ENCODE data around the gene SH3BP5L. TPM values are rescaled to one million over a fixed set of nuclear protein-coding genes. Genes with fewer than 3 reads are reported as not detected.

SH3BP5L gene
- total RNA-seq (2022; extraction: Qiagen RNA extraction) = 21.6 to 26.7 TPM (median 22.8 TPM) in 5 replicates

GRCh38 chr1:248825909-248826760, at the start of gene SH3BP5L:
SH3BP5L (minus strand) TSS chr1:248825915; CDS start chr1:248824935, 980 bp downstream.

DNA sequence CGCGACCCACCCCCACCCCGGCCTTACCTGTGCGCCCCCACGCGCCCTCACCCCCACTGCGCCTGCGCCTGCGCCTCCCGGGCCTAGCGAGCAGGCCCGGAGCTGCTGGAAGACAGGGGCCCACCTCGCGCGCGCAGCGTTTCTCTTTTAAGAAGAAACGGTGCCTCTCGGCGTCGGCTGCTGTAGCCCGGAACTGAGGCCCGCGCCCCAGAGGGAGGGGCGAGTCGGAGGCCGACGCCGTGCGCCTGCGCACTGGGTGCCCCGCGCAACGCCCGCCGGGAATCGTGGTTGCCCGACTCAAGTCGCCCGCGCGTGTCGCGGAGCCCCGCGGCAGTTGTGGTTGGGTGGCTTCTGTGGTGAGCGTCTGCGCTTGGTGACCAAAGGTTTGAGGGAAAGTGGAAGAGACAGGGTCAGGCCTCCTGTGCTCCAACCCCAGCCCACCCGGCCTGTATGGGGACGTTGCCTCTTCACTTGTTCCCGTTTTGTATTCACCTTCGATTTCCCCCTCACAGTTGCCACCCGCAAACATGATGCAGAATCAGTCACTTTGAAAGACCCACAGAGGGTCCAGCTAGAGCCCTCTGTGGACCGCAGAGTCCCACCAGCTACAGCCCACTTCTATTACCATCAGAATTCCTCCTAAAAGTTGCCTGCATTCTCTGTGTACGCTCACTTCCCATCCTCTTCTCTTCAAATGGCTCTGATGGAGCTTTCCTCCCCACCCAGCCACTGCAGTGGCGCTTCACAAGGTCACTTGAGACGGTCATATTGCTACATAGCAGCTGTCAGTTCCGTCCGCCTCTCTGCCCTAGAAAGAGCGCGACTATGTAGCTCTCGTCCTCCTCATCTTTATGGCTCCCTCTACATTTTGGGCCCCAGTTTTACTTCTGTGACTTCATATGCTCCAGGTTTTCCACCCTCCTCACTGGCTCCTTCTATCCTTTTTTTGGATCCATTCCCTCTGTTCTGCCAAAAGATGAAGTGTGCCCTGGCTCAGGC, 33.5 kb upstream of the SH3BP5L start, which contains the start of gene ZNF692:
ZNF692 (minus strand) TSS at position 195 of the 999 bp plus-strand sequence. CDS start 776 bp downstream, outside the sequence.

DNA sequence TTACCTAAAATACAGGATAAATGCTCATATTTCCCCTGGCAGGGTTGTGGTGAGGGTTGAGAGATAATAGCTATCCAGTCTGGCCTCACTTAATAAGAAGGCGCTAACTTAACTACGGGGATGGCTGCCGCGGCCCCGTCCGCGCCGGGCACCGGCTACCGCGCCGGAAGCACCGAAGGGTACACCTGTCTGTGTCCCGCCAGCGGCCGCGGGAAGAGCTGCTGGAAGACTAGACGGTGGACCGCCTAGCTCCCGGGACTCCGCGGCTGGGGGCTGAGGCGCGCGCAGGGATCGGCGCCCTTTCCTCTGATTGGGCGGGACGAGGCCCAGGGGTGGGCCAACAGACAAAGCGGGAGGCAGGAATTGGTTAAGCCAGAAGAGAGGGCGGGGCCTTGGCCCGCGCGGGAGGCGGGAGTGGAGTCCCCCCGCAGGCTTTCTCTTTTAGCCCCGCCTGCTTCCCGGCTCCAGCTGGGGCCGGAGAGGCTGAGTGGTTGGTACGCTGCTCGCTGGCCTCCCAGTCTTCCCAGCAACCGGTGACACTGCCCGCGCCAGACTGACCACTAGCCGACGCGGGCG, 12.2 kb upstream of the SH3BP5L start, which contains the start of gene ZNF672:
ZNF672 (plus strand) TSS at position 444 of the 576 bp plus-strand sequence. CDS start 9,051 bp downstream, outside the sequence.

Other genes with a start within 250 kb of the SH3BP5L start
- not detected in 5 replicates for gene OR2T10, start 228.2 kb downstream of the SH3BP5L start, total RNA-seq (2022; extraction: Qiagen RNA extraction)
- gene OR2T11, start 190.8 kb downstream of the SH3BP5L start, total RNA-seq (2022; extraction: Qiagen RNA extraction) = not detected in 5 replicates
- not detected in 5 replicates for gene OR2T35, start 180.6 kb downstream of the SH3BP5L start, total RNA-seq (2022; extraction: Qiagen RNA extraction)
- not detected in 5 replicates for gene OR2T27, start 170.4 kb downstream of the SH3BP5L start, total RNA-seq (2022; extraction: Qiagen RNA extraction)
- not detected in 5 replicates for gene OR14I1, start 123.1 kb downstream of the SH3BP5L start, total RNA-seq (2022; extraction: Qiagen RNA extraction)
- 0.10 to 0.20 TPM (median 0.16 TPM) in 4 of 5 replicates, not detected in the other for gene LYPD8, start 70.2 kb downstream of the SH3BP5L start, total RNA-seq (2022; extraction: Qiagen RNA extraction)
- 16.0 to 20.9 TPM (median 18.9 TPM) in 5 replicates for gene ZNF672, start 12.3 kb upstream of the SH3BP5L start, total RNA-seq (2022; extraction: Qiagen RNA extraction)
- gene ZNF692, start 33.2 kb upstream of the SH3BP5L start, total RNA-seq (2022; extraction: Qiagen RNA extraction) = 14.4 to 22.2 TPM (median 20.7 TPM) in 5 replicates
- gene PGBD2, start 80.3 kb upstream of the SH3BP5L start, total RNA-seq (2022; extraction: Qiagen RNA extraction) = 2.6 to 4.2 TPM (median 3.4 TPM) in 5 replicates

All from A549 treated with Hydrocortisone at 1 μM for 4 hours (cell line).